GM12878 (cell line): Measurements from ENCODE around the gene PPP1R13L. TPM values are rescaled to one million over a fixed set of nuclear protein-coding genes. Genes with fewer than 3 reads are reported as not detected.

ENCODE experiments used
- ATAC-seq: fragments of 200-7000 bp; cut with Tn5 transposase; 3 replicates; pipeline ENCODE4 v1.9.1; 2020; ENCODE audit warnings: mild to moderate bottlenecking, moderate library complexity
- BruUV-seq: library from RNA; stranded (reverse); fragments of 400-500 nt; replicated peaks from 2 replicates; lab custom pipeline; 2021; lab: Mats Ljungman, UMichigan
- CTCF ChIA-PET: fragments of 300-600 bp; sonication (Branson Sonifier 250); formaldehyde crosslinking; extraction: SDS; loops from one replicate; lab custom pipeline; 2021; ENCODE audit warnings: inconsistent platforms; lab: Yijun Ruan, JAX
- POLR2A ChIA-PET: fragments of 350-600 bp; formaldehyde crosslinking; extraction: SDS; loops from one replicate; lab custom pipeline; 2021; ENCODE audit warnings: inconsistent platforms; lab: Charles Lee
- RAD21 ChIA-PET: fragments of 300-600 bp; sonication (Branson Sonifier 250); formaldehyde crosslinking; loops from one replicate; lab custom pipeline; 2023; ENCODE audit warnings: antibody characterized with exemption; ENCODE audit not compliant: unreplicated experiment; lab: Charles Lee
- SMC1A ChIA-PET: fragments of 300-600 bp; sonication (Branson Sonifier 250); formaldehyde crosslinking; loops from one replicate; lab custom pipeline; 2023; ENCODE audit not compliant: unreplicated experiment, uncharacterized antibody; lab: Charles Lee
- DNase-seq: peaks from one replicate; pipeline ENCODE4 v3.0.0-alpha.2; 2011; ENCODE audit warnings: low read depth, low spot score
- FAIRE-seq: peaks from 3 replicates; lab custom pipeline; 2011; peaks lifted over from hg19 to GRCh38; lab: Jason Lieb, UNC
- H2AFZ ChIP-seq: 2 replicates; pipeline ENCODE4 v1.6.0; 2011; ENCODE audit warnings: low read depth, low read length, control low read depth; ENCODE audit not compliant: control insufficient read depth
- H3K27ac ChIP-seq: 2 replicates; pipeline ENCODE4 v1.5.1; 2011; ENCODE audit warnings: control low read depth; ENCODE audit not compliant: control insufficient read depth, insufficient read depth
- H3K27me3 ChIP-seq, 2 experiments: replicated peaks in 1 of 2; 2 replicates each; pipeline versions ENCODE4 v1.6.0 to v1.6.1; 2011; ENCODE audit warnings: low read length in 1 of 2; ENCODE audit not compliant: control insufficient read depth in 2 of 2, insufficient read depth in 2 of 2
- H3K36me3 ChIP-seq, 2 experiments: 2 replicates each; pipeline ENCODE4 v1.5.1; 2011; ENCODE audit warnings: low read length in 1 of 2; ENCODE audit not compliant: control insufficient read depth in 2 of 2, insufficient read depth in 2 of 2
- H3K4me1 ChIP-seq: 2 replicates; pipeline ENCODE4 v1.6.1; 2011; ENCODE audit warnings: mild to moderate bottlenecking, low read length, moderate library complexity, mixed read lengths; ENCODE audit not compliant: control insufficient read depth, insufficient read depth
- H3K4me2 ChIP-seq: 2 replicates; pipeline ENCODE4 v1.6.0; 2011; ENCODE audit warnings: control low read depth; ENCODE audit not compliant: control insufficient read depth, insufficient read depth
- H3K4me3 ChIP-seq: fragments of 200-600 bp; sonication (generic); 2 replicates; pipeline ENCODE4 v1.5.1; 2016
- H3K79me2 ChIP-seq: 2 replicates; pipeline ENCODE4 v1.6.0; 2011; ENCODE audit warnings: low read length; ENCODE audit not compliant: control insufficient read depth, insufficient read depth
- H3K9ac ChIP-seq: 2 replicates; pipeline ENCODE4 v1.8.0; 2011; ENCODE audit warnings: low read length, control low read depth, mixed read lengths; ENCODE audit not compliant: control insufficient read depth, insufficient read depth
- H3K9me3 ChIP-seq: replicated peaks from 3 replicates; pipeline ENCODE4 v1.5.1; 2011; ENCODE audit warnings: mild to moderate bottlenecking, low read length; ENCODE audit not compliant: control insufficient read depth, insufficient read depth
- H4K20me1 ChIP-seq: 2 replicates; pipeline ENCODE4 v1.6.0; 2011; ENCODE audit not compliant: control insufficient read depth, insufficient read depth
- ASH2L ChIP-seq: fragments of 300-600, 200-600 bp; sonication (generic); IDR thresholded peaks from 2 replicates; pipeline ENCODE4 v1.6.1; 2017; ENCODE audit warnings: low read depth, mild to moderate bottlenecking, borderline replicate concordance
- BACH1 ChIP-seq: fragments of 450-650 bp; IDR thresholded peaks from 2 replicates; pipeline ENCODE4 v1.6.1; 2017; ENCODE audit warnings: mild to moderate bottlenecking, borderline replicate concordance
- BCL3 ChIP-seq: IDR thresholded peaks from 2 replicates; pipeline ENCODE4 v1.6.1; 2011; ENCODE audit warnings: borderline replicate concordance, low read depth, mild to moderate bottlenecking, moderate library complexity, low read length; ENCODE audit not compliant: insufficient read depth, poor library complexity, severe bottlenecking
- BHLHE40 ChIP-seq, 2 experiments: fragments of 450-650 bp in 1 of 2; IDR thresholded peaks; 2 replicates each; pipeline ENCODE4 v1.6.1; 2011 to 2017; ENCODE audit warnings: low read depth in 2 of 2, borderline replicate concordance in 1 of 2, improper control_type of control experiment in 1 of 2, low read length in 1 of 2, mild to moderate bottlenecking in 1 of 2
- CHD1 ChIP-seq: IDR thresholded peaks from 2 replicates; pipeline ENCODE4 v1.6.1; 2012; ENCODE audit warnings: low read depth, low read length, improper control_type of control experiment
- CREB1 ChIP-seq: IDR thresholded peaks from 2 replicates; pipeline ENCODE4 v1.6.1; 2012; ENCODE audit warnings: low read depth, mild to moderate bottlenecking, inconsistent platforms
- ETV6 ChIP-seq, 2 experiments: fragments of 450-650 bp in 1 of 2; IDR thresholded peaks in 1 of 2; conservative IDR thresholded peaks in 1 of 2; 2 replicates each; pipeline ENCODE4 v1.6.1; 2014; ENCODE audit warnings: antibody characterized with exemption in 1 of 2, borderline replicate concordance in 1 of 2, low read depth in 1 of 2, mild to moderate bottlenecking in 1 of 2, moderate library complexity in 1 of 2
- JUND ChIP-seq: IDR thresholded peaks from 2 replicates; pipeline ENCODE4 v1.6.1; 2012; ENCODE audit warnings: low read depth, mild to moderate bottlenecking, low read length, improper control_type of control experiment, moderate library complexity
- MEF2A ChIP-seq: IDR thresholded peaks from 2 replicates; pipeline ENCODE4 v1.6.1; 2011; ENCODE audit warnings: low read depth, mild to moderate bottlenecking, low read length, moderate library complexity; ENCODE audit not compliant: insufficient read depth
- NFIC ChIP-seq: IDR thresholded peaks from 2 replicates; pipeline ENCODE4 v1.6.1; 2012; ENCODE audit warnings: low read depth, mild to moderate bottlenecking, inconsistent platforms, low read length, moderate library complexity
- POLR2AphosphoS5 ChIP-seq: IDR thresholded peaks from 2 replicates; pipeline ENCODE4 v1.6.1; 2011; ENCODE audit warnings: mild to moderate bottlenecking, low read length, inconsistent platforms
- SIX5 ChIP-seq: IDR thresholded peaks from 2 replicates; pipeline ENCODE4 v1.6.1; 2011; ENCODE audit warnings: mild to moderate bottlenecking, low read depth, low read length, moderate library complexity; ENCODE audit not compliant: severe bottlenecking
- SMAD1 ChIP-seq: fragments of 450-650 bp; IDR thresholded peaks from 2 replicates; pipeline ENCODE4 v1.6.1; 2018; ENCODE audit warnings: mild to moderate bottlenecking, low read depth; ENCODE audit not compliant: partially characterized antibody
- WGBS: methylation state at CpG from one replicate; pipeline ENCODE4 v1.1.6; 2016; ENCODE audit warnings: low lambda C conversion rate; ENCODE audit not compliant: insufficient replicate concordance, insufficient coverage; ENCODE audit errors: missing lambda C conversion rate; 5-methylcytosine and 5-hydroxymethylcytosine counted together
- in situ Hi-C: fragments of 300-500 bp; cut with MboI; formaldehyde crosslinking; loops from 9 replicates; pipeline ENCODE4 v1.14.3; 2018; ENCODE audit warnings: mixed read lengths
- intact Hi-C: fragments of 100-400 bp; cut with micrococcal nuclease; formaldehyde crosslinking; loops from one replicate; pipeline ENCODE4 v1.14.2; 2022; ENCODE audit not compliant: unreplicated experiment
- polyA plus RNA-seq, 11 experiments: library from polyadenylated mRNA; depleted of rRNA in 4 of 11; unstranded in 6 of 11; stranded (reverse) in 5 of 11; fragments of >200 nt; fragmentation: Nextera tagmentation in 4 of 11; fragmentation: Illumina TruSeq in 1 of 11; extraction: Ambion mirVana in 4 of 11; extraction: Trizol in 1 of 11; gene quantifications; 1 replicate in 1 of 11; 2 replicates in 10 of 11; pipeline versions ENCODE4 v1.2.1 to v1.2.3, GENCODE V29; 2011 to 2016; ENCODE audit warnings: inconsistent platforms in 2 of 11, missing spikeins in 2 of 11, low read depth in 1 of 11
- total RNA-seq, 4 experiments: library from RNA; depleted of rRNA in 3 of 4; stranded (reverse); fragments of >200 nt in 3 of 4; fragmentation: Illumina TruSeq in 1 of 4; extraction: Trizol in 1 of 4; gene quantifications; 2 replicates each; pipeline versions ENCODE4 v1.2.1 to v1.2.3, GENCODE V29; 2013 to 2021
- TF ChIP-seq, protein P1 (sequence below): fragments of 450-650 bp; IDR thresholded peaks from 2 replicates; pipeline ENCODE4 v1.6.1; 2016; ENCODE audit warnings: mild to moderate bottlenecking
- TF ChIP-seq, protein P2 (sequence below): fragments of 450-650 bp; IDR thresholded peaks from 2 replicates; pipeline ENCODE4 v1.6.1; 2017; ENCODE audit warnings: antibody characterized with exemption, mild to moderate bottlenecking, moderate library complexity

PPP1R13L gene
- total and polyA plus RNA-seq, 10 of the 15 experiments (the other 5 are each of a cell fraction or from before 2014, with no cell fraction given), result 0.40 to 10.0 (median 2.5) TPM

- SMC1A ChIA-PET, result interaction anchor here (0.7 to 0.8 kb wide), 3 partner anchors 72 to 74 kb away, joined by 3 to 7 read pairs (median 3); no protein-coding TSS in a partner anchor
- TF ChIP-seq ASH2L (no peak), POLR2AphosphoS5 (peak; percentile 66; the same call in 1 of the 2 replicates), BCL3 (peak; percentile 3), SIX5 (peak; percentile 62), BACH1 (no peak; the same call in 1 of the 2 replicates), MEF2A (no peak), ETV6 (conservative IDR thresholded peaks at IDR 0.05 in 1 of 2, IDR thresholded peaks at IDR 0.05 in 1 of 2; ENCODE audit: borderline replicate concordance in 1 of 2, low read depth in 1 of 2) (no peak), BHLHE40 (IDR thresholded peaks at IDR 0.05; ENCODE audit: borderline replicate concordance in 1 of 2, low read depth in 2 of 2, low read length in 1 of 2) (peak; percentile 98), CREB1 (peak; percentile 55), SMAD1 (no peak), NFIC (0 out of 2 replicates have a peak, but pooled peaks have one; percentile 50), CHD1 (peak; percentile 99), JUND (peak; percentile 99)
- TF ChIP-seq, protein P1, sequence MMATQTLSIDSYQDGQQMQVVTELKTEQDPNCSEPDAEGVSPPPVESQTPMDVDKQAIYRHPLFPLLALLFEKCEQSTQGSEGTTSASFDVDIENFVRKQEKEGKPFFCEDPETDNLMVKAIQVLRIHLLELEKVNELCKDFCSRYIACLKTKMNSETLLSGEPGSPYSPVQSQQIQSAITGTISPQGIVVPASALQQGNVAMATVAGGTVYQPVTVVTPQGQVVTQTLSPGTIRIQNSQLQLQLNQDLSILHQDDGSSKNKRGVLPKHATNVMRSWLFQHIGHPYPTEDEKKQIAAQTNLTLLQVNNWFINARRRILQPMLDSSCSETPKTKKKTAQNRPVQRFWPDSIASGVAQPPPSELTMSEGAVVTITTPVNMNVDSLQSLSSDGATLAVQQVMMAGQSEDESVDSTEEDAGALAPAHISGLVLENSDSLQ, result peak; percentile 35; the same call in 1 of the 2 replicates
- TF ChIP-seq, protein P2, sequence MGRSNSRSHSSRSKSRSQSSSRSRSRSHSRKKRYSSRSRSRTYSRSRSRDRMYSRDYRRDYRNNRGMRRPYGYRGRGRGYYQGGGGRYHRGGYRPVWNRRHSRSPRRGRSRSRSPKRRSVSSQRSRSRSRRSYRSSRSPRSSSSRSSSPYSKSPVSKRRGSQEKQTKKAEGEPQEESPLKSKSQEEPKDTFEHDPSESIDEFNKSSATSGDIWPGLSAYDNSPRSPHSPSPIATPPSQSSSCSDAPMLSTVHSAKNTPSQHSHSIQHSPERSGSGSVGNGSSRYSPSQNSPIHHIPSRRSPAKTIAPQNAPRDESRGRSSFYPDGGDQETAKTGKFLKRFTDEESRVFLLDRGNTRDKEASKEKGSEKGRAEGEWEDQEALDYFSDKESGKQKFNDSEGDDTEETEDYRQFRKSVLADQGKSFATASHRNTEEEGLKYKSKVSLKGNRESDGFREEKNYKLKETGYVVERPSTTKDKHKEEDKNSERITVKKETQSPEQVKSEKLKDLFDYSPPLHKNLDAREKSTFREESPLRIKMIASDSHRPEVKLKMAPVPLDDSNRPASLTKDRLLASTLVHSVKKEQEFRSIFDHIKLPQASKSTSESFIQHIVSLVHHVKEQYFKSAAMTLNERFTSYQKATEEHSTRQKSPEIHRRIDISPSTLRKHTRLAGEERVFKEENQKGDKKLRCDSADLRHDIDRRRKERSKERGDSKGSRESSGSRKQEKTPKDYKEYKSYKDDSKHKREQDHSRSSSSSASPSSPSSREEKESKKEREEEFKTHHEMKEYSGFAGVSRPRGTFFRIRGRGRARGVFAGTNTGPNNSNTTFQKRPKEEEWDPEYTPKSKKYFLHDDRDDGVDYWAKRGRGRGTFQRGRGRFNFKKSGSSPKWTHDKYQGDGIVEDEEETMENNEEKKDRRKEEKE, result peak; percentile 99
Measured at GRCh38 chr19:45406226-45407090, 1.6 kb upstream of the PPP1R13L start, which contains the start of gene POLR1G. POLR1G (plus strand) TSS chr19:45406644; CDS start chr19:45406697, 53 bp downstream.

More at GRCh38 chr19:45406226-45407090, 1.6 kb upstream of the PPP1R13L start, which contains the start of gene POLR1G:
- in situ Hi-C loops (no loop called here), intact Hi-C loops (loop anchor here (1.0 to 10.0 kb wide), 2 partner anchors 72 to 238 kb away; no protein-coding TSS in a partner anchor)
- Histone ChIP-seq H3K36me3 (peaks cover 0 to 1% of the 10 kb centered on the region in 2 experiments; a peak in 2 of 4 replicates), H3K9ac (peak within 1 kb of the TSS; percentile 76), H3K4me3 (peak within 1 kb of the TSS; percentile 98), H3K79me2 (peaks cover 7% of the 10 kb centered on the region), H3K4me1 (peaks cover 4% of the 10 kb centered on the region), H3K27ac (peak within 1 kb of the TSS; percentile 89), H3K4me2 (peak within 1 kb of the TSS; percentile 96), H3K9me3 (no peaks in the 10 kb centered on the region), H2AFZ (peak within 1 kb of the TSS; percentile 95), H3K27me3 (no peaks in the 10 kb centered on the region; a peak in 1 of 4 replicates), H4K20me1 (no peaks in the 10 kb centered on the region)
- ATAC-seq (peak; percentile 82), FAIRE-seq (peak; percentile 92), DNase-seq (peak; percentile 80)
- BruUV-seq, result no TSS peak
- POLR2A ChIA-PET, result interaction anchor here (0.6 to 1.5 kb wide), 4 partner anchors 17 to 72 kb away, joined by 3 to 5 read pairs (median 3); no protein-coding TSS in a partner anchor
- RAD21 ChIA-PET, result interaction anchor here (0.6 to 1.0 kb wide), 8 partner anchors 15 to 386 kb away, joined by 3 to 6 read pairs (median 3); partner anchors contain the start of gene DMWD
- 1% methylated on average over 50 of the region's 51 CpGs for WGBS
- CTCF ChIA-PET, result interaction anchor here (1.0 kb wide), 4 partner anchors 22 to 79 kb away, joined by 4 to 9 read pairs (median 6); no protein-coding TSS in a partner anchor
